Measurements from ENCODE around the gene RTL10.

The RTL10 gene

GRCh38 chr22:19855504-19856409, 1.1 kb upstream of the RTL10 start (continued):
- TF ChIP-seq ZNF175 (tag by site-specific recombination; IDR thresholded peaks at IDR 0.05): no peak
- peak; percentile 25; the same call in 1 of the 2 replicates for TF ChIP-seq ZFP69B (tag by site-specific recombination; IDR thresholded peaks at IDR 0.05)
- peak; percentile 64 for TF ChIP-seq KLF1 (tag by site-specific recombination; IDR thresholded peaks at IDR 0.05)
- TF ChIP-seq ZFP41 (tag by site-specific recombination; IDR thresholded peaks at IDR 0.05; ENCODE audit: borderline replicate concordance): no peak
- TF ChIP-seq ZNF404 (tag by site-specific recombination; IDR thresholded peaks at IDR 0.05): no peak
- TF ChIP-seq ZNF777 (tag by site-specific recombination; IDR thresholded peaks at IDR 0.05; ENCODE audit: borderline replicate concordance): no peak
- no peak for TF ChIP-seq GLI4 (tag by site-specific recombination; IDR thresholded peaks at IDR 0.05)
- no peak for TF ChIP-seq ZNF433 (tag by site-specific recombination; IDR thresholded peaks at IDR 0.05; ENCODE audit: low read depth)
- no peak for TF ChIP-seq ZNF624 (tag by site-specific recombination; IDR thresholded peaks at IDR 0.05)
- no peak for TF ChIP-seq ZNF148 (tag by site-specific recombination; IDR thresholded peaks at IDR 0.05; ENCODE audit: borderline replicate concordance)
- TF ChIP-seq PRDM6 (tag by site-specific recombination; IDR thresholded peaks at IDR 0.05): peak; percentile 73; the same call in 1 of the 2 replicates
- TF ChIP-seq ZNF658 (tag by site-specific recombination; IDR thresholded peaks at IDR 0.05): no peak
- TF ChIP-seq ZNF501 (tag by site-specific recombination; IDR thresholded peaks at IDR 0.05): no peak
- TF ChIP-seq PBX3 (CRISPR knock-in tag; IDR thresholded peaks at IDR 0.05): no peak
- TF ChIP-seq ZNF670 (tag by site-specific recombination; IDR thresholded peaks at IDR 0.05; ENCODE audit: low read depth): no peak
- peak; percentile 95 for TF ChIP-seq ZBTB11 (tag by site-specific recombination; conservative IDR thresholded peaks at IDR 0.05; ENCODE audit: low read depth)
- no peak for TF ChIP-seq ZNF768 (tag by site-specific recombination; IDR thresholded peaks at IDR 0.05)
- no peak for TF ChIP-seq ZNF423 (tag by site-specific recombination; IDR thresholded peaks at IDR 0.05)
- TF ChIP-seq ZNF837 (tag by site-specific recombination; IDR thresholded peaks at IDR 0.05): no peak
- TF ChIP-seq ZNF311 (tag by site-specific recombination; IDR thresholded peaks at IDR 0.05; ENCODE audit: borderline replicate concordance): no peak
- peak; percentile 90 for TF ChIP-seq KLF17 (tag by site-specific recombination; IDR thresholded peaks at IDR 0.05)
- peak; percentile 80 for TF ChIP-seq WT1 (tag by site-specific recombination; IDR thresholded peaks at IDR 0.05)
- TF ChIP-seq ZNF571 (tag by site-specific recombination; IDR thresholded peaks at IDR 0.05): no peak
- no peak for TF ChIP-seq YY2 (tag by site-specific recombination; IDR thresholded peaks at IDR 0.05)
- no peak for TF ChIP-seq ZNF133 (tag by site-specific recombination; IDR thresholded peaks at IDR 0.05)
- no peak for TF ChIP-seq ELK4 (IDR thresholded peaks at IDR 0.05; ENCODE audit: borderline replicate concordance, low read depth, low read length)
- TF ChIP-seq KLF9 (tag by site-specific recombination; IDR thresholded peaks at IDR 0.05; ENCODE audit: low read depth): no peak
- TF ChIP-seq ZBTB17 (tag by site-specific recombination; IDR thresholded peaks at IDR 0.05): peak; percentile 84
